GM12873 (cell line): Measurements from ENCODE around the gene KRTAP10-5.
"Not testable (repeated sequence)": the region's sequence is repeated elsewhere in the genome, so short reads cannot be mapped to it uniquely, and the experiment has no call there.

Source experiments
- TF ChIP-seq, protein P1 (sequence below): IDR thresholded peaks from 2 replicates; pipeline ENCODE4 v1.5.1; 2012; ENCODE audit warnings: low read depth, mild to moderate bottlenecking, moderate library complexity, low read length, control low read depth; ENCODE audit not compliant: insufficient read depth; ENCODE audit errors: missing control alignments

KRTAP10-5 gene

DNA sequence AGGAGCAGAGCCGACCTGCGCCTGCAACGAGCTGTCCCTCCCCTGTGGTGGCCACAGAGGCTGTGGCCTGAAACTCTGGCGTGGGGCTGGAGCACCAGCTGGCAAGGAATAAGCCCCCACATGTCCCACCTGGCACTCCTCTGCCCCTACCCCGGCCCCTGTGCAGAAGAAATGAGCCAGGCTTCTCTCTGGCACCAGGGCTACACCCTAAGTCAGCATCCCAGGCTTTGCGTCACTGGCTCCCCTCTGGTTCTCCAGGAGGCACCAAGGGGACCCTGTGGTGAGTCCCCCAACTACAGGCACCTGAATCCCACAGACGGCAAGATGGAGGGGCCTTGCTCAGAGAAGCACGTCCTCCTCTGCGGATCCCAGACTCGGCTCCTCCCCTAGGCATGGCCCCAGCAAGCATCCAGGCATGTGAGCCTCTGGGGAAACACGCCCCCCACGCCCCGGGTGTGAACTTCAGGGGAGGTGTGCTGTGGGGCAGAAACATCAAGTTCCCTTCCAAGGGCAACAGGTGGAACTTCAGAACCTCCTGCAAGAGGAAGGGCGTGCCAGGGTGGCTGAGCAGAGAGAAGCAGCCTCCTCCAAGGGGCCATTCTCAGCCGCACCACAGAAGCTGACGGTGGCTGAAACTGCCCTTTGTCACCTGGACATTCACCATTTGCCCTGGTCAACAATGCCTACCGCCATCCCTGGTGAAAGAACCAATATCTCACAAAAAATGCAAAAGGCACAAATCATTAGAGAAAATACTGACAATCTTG lies 22.9 kb upstream of the KRTAP10-5 start:
- TF ChIP-seq, protein P1, sequence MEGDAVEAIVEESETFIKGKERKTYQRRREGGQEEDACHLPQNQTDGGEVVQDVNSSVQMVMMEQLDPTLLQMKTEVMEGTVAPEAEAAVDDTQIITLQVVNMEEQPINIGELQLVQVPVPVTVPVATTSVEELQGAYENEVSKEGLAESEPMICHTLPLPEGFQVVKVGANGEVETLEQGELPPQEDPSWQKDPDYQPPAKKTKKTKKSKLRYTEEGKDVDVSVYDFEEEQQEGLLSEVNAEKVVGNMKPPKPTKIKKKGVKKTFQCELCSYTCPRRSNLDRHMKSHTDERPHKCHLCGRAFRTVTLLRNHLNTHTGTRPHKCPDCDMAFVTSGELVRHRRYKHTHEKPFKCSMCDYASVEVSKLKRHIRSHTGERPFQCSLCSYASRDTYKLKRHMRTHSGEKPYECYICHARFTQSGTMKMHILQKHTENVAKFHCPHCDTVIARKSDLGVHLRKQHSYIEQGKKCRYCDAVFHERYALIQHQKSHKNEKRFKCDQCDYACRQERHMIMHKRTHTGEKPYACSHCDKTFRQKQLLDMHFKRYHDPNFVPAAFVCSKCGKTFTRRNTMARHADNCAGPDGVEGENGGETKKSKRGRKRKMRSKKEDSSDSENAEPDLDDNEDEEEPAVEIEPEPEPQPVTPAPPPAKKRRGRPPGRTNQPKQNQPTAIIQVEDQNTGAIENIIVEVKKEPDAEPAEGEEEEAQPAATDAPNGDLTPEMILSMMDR: no peak

DNA sequence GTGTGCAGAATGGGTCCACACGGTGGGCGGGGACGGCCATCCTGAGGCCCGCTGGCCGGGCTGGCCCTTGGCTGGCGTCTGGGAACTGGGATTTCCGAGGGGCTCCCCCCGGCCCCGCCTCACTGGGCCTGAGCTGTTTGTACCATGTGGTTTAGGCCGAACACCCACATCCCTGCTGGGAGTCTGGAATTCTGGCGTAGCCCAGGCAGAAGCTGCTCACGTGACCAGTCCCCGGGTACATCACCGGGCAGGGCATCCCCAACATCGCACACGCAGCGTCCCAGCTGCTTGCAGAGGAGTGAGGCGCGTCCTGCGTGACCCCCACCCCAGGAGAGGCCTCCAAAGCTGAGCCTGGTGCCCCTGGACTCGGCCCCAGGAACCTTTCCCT lies 22.1 kb upstream of the KRTAP10-5 start:
- TF ChIP-seq, protein P1: no peak

DNA sequence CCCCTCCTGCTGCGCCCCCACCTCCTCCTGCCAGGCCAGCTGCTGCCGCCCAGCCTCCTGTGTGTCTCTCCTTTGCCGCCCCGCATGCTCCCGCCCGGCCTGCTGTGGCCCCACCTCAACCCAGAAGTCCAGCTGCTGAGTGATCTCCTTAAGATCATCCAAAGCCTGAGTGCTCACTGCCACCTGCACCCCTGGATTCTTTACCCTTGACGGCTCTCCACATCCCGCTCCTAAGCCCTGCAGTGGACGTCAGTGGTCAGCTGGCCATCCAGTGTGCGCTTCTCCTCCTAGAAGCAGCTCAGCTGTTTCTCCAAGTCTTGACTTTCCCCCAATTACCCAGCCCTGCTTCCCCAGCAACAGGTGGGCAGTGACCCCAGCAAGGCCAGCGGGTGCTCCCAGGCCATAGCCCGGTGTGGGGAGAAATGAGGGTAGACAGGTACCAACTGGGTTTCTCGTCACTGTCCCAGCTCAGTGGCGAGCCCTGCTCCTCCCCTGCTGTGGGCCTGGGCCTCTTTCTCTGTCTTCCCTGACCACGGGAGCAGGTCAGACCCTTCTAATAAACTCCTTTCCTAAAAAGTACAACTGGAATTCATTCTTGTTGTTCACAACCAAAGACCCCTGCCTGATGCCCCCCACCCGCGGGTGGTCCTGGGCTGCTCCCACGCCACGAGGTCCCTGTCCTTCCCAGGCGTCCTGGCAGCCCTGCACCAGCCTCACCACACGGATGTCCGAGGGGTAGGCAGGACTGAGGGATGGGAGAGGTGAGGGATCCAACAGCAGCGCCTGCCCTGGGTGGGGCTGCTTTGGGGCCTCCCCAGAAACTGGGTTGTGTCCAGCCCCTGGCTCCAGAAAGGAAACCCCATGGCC lies 21.4 kb upstream of the KRTAP10-5 start:
- TF ChIP-seq, protein P1: no peak

DNA sequence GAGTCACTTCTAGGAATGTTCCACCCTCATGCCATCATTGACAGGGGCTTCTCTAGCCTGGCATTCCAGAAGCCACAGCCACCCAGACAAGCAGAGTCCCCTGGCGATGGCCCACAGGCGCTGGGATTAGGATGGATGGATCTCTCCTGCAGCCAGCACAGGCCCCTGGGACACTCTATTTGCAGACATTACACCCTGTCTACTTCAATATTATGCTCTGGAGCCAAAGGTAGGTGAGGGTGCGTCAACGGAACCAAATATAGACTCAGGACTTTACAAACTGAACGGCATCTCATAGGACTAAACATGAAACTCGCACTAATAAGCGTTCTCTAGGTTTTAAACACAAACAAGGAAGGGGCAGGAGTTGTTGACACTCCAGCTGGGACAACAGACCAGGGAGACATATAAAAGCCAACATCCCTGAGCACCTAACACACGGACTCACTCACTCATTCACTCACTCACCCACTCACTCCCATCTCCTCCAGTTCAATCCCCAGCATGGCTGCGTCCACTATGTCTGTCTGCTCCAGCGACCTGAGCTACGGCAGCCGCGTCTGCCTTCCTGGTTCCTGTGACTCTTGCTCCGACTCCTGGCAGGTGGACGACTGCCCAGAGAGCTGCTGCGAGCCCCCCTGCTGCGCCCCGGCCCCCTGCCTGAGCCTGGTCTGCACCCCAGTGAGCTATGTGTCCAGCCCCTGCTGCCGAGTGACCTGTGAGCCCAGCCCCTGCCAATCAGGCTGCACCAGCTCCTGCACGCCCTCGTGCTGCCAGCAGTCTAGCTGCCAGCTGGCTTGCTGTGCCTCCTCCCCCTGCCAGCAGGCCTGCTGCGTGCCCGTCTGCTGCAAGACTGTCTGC lies 19.9 kb upstream of the KRTAP10-5 start, which contains the start of gene KRTAP10-7:
KRTAP10-7 (plus strand) TSS at position 480 of the 861 bp plus-strand sequence; CDS start at position 505, 25 bp downstream.
- TF ChIP-seq, protein P1: not testable (repeated sequence)

DNA sequence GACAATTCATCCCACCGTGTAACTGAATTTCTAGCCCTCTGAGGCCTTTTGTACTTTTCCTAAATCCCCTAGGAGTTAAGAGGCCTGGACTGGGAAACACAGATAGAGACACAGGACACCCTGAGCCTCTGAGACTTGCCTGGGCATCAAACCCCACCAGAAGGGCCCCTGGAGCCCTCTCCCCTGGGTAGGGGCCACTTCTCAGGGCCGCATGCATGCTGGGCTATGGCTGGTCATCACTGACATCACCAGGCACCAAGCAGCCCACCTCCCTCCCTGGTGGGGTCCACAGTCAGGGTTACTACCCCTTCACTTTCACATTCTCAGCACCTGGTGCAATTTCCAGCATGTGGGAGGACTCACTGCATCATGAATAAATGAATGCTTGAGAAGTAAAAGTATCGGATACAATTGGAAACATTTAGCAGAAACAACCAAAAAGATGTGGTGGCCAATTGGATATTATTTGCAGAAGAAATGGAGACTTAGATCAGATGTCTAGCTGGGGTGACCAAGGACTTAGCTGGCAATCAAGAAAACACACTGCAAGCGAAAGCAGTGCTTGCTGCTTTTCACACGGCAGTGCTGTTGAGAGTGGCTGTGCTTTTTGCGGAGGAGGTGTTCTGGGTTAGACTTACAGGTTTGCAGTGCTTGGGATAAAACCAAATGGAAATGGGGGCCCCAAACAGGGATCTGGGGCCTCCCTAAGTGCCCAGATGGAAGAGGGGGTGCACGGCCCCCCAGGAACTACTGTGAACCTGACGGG lies 19.0 kb upstream of the KRTAP10-5 start:
- TF ChIP-seq, protein P1: no peak

GRCh38 chr21:44598061-44598460 lies 17.7 kb upstream of the KRTAP10-5 start:
- TF ChIP-seq, protein P1: no peak
